SK-N-SH treated with all-trans-retinoic acid at 6 μM for 48 hours (cell line): ENCODE results near the gene FNIP1.

Experiments
- ATAC-seq: fragments of 200-7000 bp; cut with Tn5 transposase; 3 replicates; pipeline ENCODE4 v1.9.1; 2020; ENCODE audit warnings: mild to moderate bottlenecking, moderate library complexity
- ARNTL ChIP-seq: fragments of 450-650 bp; formaldehyde crosslinking; IDR thresholded peaks from 2 replicates; pipeline ENCODE4 v1.5.0; 2020; ENCODE audit warnings: low read depth, mild to moderate bottlenecking, moderate library complexity, borderline replicate concordance
- BACH2 ChIP-seq: fragments of 250-450 bp; sonication (Bioruptor Pico); IDR thresholded peaks from 2 replicates; pipeline ENCODE4 v1.9.0; 2021; ENCODE audit warnings: mild to moderate bottlenecking, borderline replicate concordance
- CREB5 ChIP-seq: fragments of 250-450 bp; sonication (Bioruptor Pico); IDR thresholded peaks from 2 replicates; pipeline ENCODE4 v1.5.1; 2020; ENCODE audit warnings: low read depth, mild to moderate bottlenecking, moderate library complexity
- CSDC2 ChIP-seq: fragments of 250-450 bp; sonication (Bioruptor Pico); IDR thresholded peaks from 2 replicates; pipeline ENCODE4 v1.5.0; 2020; ENCODE audit warnings: mild to moderate bottlenecking, moderate library complexity
- ESRRG ChIP-seq: fragments of 250-450 bp; sonication (Bioruptor Pico); IDR thresholded peaks from 2 replicates; pipeline ENCODE4 v1.6.1; 2021; ENCODE audit warnings: mild to moderate bottlenecking
- GLIS3 ChIP-seq: fragments of 250-450 bp; sonication (Bioruptor Pico); IDR thresholded peaks from 2 replicates; pipeline ENCODE4 v1.5.0; 2020; ENCODE audit warnings: mild to moderate bottlenecking, moderate library complexity
- ISL1 ChIP-seq: fragments of 250-450 bp; sonication (Bioruptor Pico); IDR thresholded peaks from 2 replicates; pipeline ENCODE4 v2.1.2; 2022; ENCODE audit warnings: mild to moderate bottlenecking, moderate library complexity
- OSR1 ChIP-seq: fragments of 250-450 bp; sonication (Bioruptor Pico); IDR thresholded peaks from 2 replicates; pipeline ENCODE4 v1.8.0; 2022; ENCODE audit warnings: moderate library complexity, mild to moderate bottlenecking, inconsistent platforms
- POU6F1 ChIP-seq: fragments of 250-450 bp; sonication (Bioruptor Pico); IDR thresholded peaks from 2 replicates; pipeline ENCODE4 v1.8.0; 2021; ENCODE audit warnings: low read depth, mild to moderate bottlenecking, moderate library complexity, borderline replicate concordance
- PPARA ChIP-seq: fragments of 250-450 bp; sonication (Bioruptor Pico); IDR thresholded peaks from 2 replicates; pipeline ENCODE4 v1.5.0; 2020; ENCODE audit warnings: mild to moderate bottlenecking, borderline replicate concordance
- RARB ChIP-seq: fragments of 250-450 bp; sonication (Bioruptor Pico); IDR thresholded peaks from 2 replicates; pipeline ENCODE4 v1.8.0; 2021; ENCODE audit warnings: mild to moderate bottlenecking, moderate library complexity
- SNAI2 ChIP-seq: fragments of 250-450 bp; sonication (Bioruptor Pico); IDR thresholded peaks from 2 replicates; pipeline ENCODE4 v1.5.0; 2020; ENCODE audit warnings: mild to moderate bottlenecking, moderate library complexity
- TCF4 ChIP-seq: fragments of 250-450 bp; sonication (Bioruptor Pico); IDR thresholded peaks from 2 replicates; pipeline ENCODE4 v1.8.0; 2021; ENCODE audit warnings: mild to moderate bottlenecking, moderate library complexity, borderline replicate concordance
- TOX ChIP-seq: fragments of 250-450 bp; sonication (Bioruptor Pico); IDR thresholded peaks from 2 replicates; pipeline ENCODE4 v1.8.0; 2021; ENCODE audit warnings: mild to moderate bottlenecking, moderate library complexity, borderline replicate concordance
- ZC3H10 ChIP-seq: fragments of 250-450 bp; sonication (Bioruptor Pico); IDR thresholded peaks from 2 replicates; pipeline ENCODE4 v1.5.1; 2021; ENCODE audit warnings: mild to moderate bottlenecking, moderate library complexity
- ZFP3 ChIP-seq: fragments of 250-450 bp; sonication (Bioruptor Pico); IDR thresholded peaks from 2 replicates; pipeline ENCODE4 v1.5.0; 2020; ENCODE audit warnings: mild to moderate bottlenecking, moderate library complexity
- ZFP30 ChIP-seq: fragments of 450-650 bp; formaldehyde crosslinking; IDR thresholded peaks from 2 replicates; pipeline ENCODE4 v1.5.0; 2022; ENCODE audit warnings: mild to moderate bottlenecking, moderate library complexity
- ZNF565 ChIP-seq: fragments of 450-650 bp; formaldehyde crosslinking; conservative IDR thresholded peaks from 2 replicates; pipeline ENCODE4 v1.5.0; 2020; ENCODE audit warnings: low read depth, mild to moderate bottlenecking, moderate library complexity
- ZNF70 ChIP-seq: fragments of 450-650 bp; formaldehyde crosslinking; IDR thresholded peaks from 2 replicates; pipeline ENCODE4 v1.5.0; 2020; ENCODE audit warnings: mild to moderate bottlenecking, moderate library complexity
- ZNF8 ChIP-seq: fragments of 450-650 bp; formaldehyde crosslinking; IDR thresholded peaks from 2 replicates; pipeline ENCODE4 v1.5.0; 2020; ENCODE audit warnings: mild to moderate bottlenecking, moderate library complexity
- TF ChIP-seq, protein P1 (sequence below): fragments of 250-450 bp; sonication (Bioruptor Pico); IDR thresholded peaks from 2 replicates; pipeline ENCODE4 v1.8.0; 2020; ENCODE audit warnings: mild to moderate bottlenecking, moderate library complexity, borderline replicate concordance
- TF ChIP-seq, protein P2 (sequence below): fragments of 250-450 bp; sonication (Bioruptor Pico); IDR thresholded peaks from 2 replicates; pipeline ENCODE4 v1.5.1; 2021; ENCODE audit warnings: mild to moderate bottlenecking, moderate library complexity
- TF ChIP-seq, protein P3 (sequence below): fragments of 250-450 bp; sonication (Bioruptor Pico); IDR thresholded peaks from 2 replicates; pipeline ENCODE4 v1.5.0; 2020; ENCODE audit warnings: mild to moderate bottlenecking, moderate library complexity

The FNIP1 gene

DNA sequence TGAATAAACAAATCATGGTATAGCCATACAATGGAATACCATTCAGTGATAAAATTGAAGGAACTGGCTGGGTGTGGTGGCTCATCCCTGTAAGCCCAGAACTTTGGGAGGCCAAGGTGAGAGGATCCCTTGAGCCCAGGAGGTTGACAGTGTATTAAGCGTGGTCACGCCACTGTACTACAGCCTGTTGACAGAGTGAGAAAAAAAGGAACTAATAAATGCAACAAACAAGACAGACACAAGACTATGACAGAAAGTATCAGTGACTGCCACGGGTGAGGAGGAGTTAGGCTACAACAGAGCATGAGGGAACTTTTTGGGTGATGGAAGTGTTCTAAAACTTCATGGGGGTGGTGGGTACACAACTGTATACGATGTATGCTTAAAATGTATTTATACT is 2.2 kb downstream of the FNIP1 start:
- TF ChIP-seq, protein P1, sequence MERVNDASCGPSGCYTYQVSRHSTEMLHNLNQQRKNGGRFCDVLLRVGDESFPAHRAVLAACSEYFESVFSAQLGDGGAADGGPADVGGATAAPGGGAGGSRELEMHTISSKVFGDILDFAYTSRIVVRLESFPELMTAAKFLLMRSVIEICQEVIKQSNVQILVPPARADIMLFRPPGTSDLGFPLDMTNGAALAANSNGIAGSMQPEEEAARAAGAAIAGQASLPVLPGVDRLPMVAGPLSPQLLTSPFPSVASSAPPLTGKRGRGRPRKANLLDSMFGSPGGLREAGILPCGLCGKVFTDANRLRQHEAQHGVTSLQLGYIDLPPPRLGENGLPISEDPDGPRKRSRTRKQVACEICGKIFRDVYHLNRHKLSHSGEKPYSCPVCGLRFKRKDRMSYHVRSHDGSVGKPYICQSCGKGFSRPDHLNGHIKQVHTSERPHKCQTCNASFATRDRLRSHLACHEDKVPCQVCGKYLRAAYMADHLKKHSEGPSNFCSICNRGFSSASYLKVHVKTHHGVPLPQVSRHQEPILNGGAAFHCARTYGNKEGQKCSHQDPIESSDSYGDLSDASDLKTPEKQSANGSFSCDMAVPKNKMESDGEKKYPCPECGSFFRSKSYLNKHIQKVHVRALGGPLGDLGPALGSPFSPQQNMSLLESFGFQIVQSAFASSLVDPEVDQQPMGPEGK (CRISPR knock-in tag): no peak
- TF ChIP-seq GLIS3 (CRISPR knock-in tag) (no peak), OSR1 (CRISPR knock-in tag) (no peak), ARNTL (no peak), SNAI2 (no peak), RARB (no peak), ZFP3 (no peak), CREB5 (CRISPR knock-in tag) (no peak), ZNF70 (CRISPR knock-in tag) (no peak), CSDC2 (no peak), BACH2 (CRISPR knock-in tag) (no peak), PPARA (no peak)
- TF ChIP-seq, protein P2, sequence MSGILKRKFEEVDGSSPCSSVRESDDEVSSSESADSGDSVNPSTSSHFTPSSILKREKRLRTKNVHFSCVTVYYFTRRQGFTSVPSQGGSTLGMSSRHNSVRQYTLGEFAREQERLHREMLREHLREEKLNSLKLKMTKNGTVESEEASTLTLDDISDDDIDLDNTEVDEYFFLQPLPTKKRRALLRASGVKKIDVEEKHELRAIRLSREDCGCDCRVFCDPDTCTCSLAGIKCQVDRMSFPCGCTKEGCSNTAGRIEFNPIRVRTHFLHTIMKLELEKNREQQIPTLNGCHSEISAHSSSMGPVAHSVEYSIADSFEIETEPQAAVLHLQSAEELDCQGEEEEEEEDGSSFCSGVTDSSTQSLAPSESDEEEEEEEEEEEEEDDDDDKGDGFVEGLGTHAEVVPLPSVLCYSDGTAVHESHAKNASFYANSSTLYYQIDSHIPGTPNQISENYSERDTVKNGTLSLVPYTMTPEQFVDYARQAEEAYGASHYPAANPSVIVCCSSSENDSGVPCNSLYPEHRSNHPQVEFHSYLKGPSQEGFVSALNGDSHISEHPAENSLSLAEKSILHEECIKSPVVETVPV: no peak
- no peak for ATAC-seq

DNA sequence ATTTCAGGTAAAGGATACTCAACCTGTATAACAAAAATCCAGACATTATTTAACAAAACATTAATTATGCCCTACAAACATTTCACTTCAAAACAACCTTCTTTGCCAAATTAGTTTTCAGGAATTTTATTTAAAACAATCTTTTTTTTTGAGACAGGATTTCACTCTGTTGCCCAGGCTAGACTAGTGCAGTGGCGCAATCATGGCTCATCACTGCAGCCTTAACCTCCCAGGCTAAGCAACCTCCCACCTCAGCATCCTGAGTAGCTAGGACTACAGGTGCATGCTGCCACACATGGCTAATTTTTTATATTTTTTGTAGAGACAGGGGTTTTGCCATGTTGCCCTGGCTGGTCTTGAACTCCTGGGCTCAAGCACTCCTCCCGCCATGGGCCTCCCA is 3.9 kb downstream of the FNIP1 start:
- ATAC-seq: no peak

More for the DNA sequence above, 3.9 kb downstream of the FNIP1 start:
- TF ChIP-seq ZFP3 (no peak), TOX (CRISPR knock-in tag) (no peak), ISL1 (CRISPR knock-in tag) (no peak), ESRRG (CRISPR knock-in tag) (no peak), ZNF565 (CRISPR knock-in tag) (no peak), PPARA (no peak), CSDC2 (no peak), CREB5 (CRISPR knock-in tag) (no peak), POU6F1 (CRISPR knock-in tag) (no peak), RARB (no peak), OSR1 (CRISPR knock-in tag) (no peak), ZNF70 (CRISPR knock-in tag) (no peak), TCF4 (no peak), ZC3H10 (CRISPR knock-in tag) (no peak), ARNTL (no peak), ZFP30 (CRISPR knock-in tag) (no peak), ZNF8 (no peak)
- TF ChIP-seq, protein P3, sequence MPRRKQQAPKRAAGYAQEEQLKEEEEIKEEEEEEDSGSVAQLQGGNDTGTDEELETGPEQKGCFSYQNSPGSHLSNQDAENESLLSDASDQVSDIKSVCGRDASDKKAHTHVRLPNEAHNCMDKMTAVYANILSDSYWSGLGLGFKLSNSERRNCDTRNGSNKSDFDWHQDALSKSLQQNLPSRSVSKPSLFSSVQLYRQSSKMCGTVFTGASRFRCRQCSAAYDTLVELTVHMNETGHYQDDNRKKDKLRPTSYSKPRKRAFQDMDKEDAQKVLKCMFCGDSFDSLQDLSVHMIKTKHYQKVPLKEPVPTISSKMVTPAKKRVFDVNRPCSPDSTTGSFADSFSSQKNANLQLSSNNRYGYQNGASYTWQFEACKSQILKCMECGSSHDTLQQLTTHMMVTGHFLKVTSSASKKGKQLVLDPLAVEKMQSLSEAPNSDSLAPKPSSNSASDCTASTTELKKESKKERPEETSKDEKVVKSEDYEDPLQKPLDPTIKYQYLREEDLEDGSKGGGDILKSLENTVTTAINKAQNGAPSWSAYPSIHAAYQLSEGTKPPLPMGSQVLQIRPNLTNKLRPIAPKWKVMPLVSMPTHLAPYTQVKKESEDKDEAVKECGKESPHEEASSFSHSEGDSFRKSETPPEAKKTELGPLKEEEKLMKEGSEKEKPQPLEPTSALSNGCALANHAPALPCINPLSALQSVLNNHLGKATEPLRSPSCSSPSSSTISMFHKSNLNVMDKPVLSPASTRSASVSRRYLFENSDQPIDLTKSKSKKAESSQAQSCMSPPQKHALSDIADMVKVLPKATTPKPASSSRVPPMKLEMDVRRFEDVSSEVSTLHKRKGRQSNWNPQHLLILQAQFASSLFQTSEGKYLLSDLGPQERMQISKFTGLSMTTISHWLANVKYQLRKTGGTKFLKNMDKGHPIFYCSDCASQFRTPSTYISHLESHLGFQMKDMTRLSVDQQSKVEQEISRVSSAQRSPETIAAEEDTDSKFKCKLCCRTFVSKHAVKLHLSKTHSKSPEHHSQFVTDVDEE (CRISPR knock-in tag): no peak
- TF ChIP-seq, protein P1 (CRISPR knock-in tag): no peak
- TF ChIP-seq, protein P2: no peak
- TF ChIP-seq, all 23 proteins: peak for 0
